Measurements from ENCODE around the gene SAMD5. TPM values are rescaled to one million over a fixed set of nuclear protein-coding genes. Genes with fewer than 3 reads are reported as not detected.

Gene SAMD5
- total RNA-seq, 1 experiment from 2014 or later = 0.04 TPM

DNA sequence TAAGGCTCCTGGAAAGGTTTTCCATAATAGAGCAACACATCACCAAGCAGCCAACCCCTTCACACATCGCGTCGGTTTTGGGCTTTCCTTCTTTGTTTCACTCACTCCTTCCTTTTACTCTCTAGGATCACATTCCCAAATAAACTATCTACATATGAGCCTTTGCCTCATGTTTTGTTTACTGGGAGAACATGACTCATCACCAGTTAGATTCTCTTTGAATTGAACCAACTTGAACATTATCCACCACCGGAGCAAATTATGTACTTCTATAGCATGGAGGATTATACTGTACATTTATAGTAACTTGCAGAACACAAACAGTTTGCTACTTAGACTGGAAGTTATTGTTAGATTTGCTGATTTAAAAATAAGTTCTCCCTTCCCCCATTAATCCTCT is 41.0 kb downstream of the SAMD5 start:
- H3K4me1 Mint-ChIP-seq = peaks cover 11% of the 10 kb centered on the region in 2 experiments
- Histone ChIP-seq H3K27me3 (ENCODE audit: insufficient read depth, low read length) (no peaks in the 10 kb centered on the region), H2BK20ac (ENCODE audit: low read depth, low read length, poor library complexity, severe bottlenecking) (no peak overlapping the region), H2BK12ac (ENCODE audit: insufficient read length, low read depth, low read length) (no peak overlapping the region), H3K79me1 (ENCODE audit: insufficient read depth, low read depth, low read length, poor library complexity, severe bottlenecking) (no peaks in the 10 kb centered on the region), H3K56ac (ENCODE audit: insufficient read length, low read depth, low read length) (no peak overlapping the region), H3K4me1 (ENCODE audit: insufficient read depth, low read length) (no peaks in the 10 kb centered on the region; the same call in 1 of the 2 replicates), H3K23ac (ENCODE audit: insufficient read length, low read depth, low read length) (no peak overlapping the region), H3K14ac (ENCODE audit: insufficient read depth, low read length) (no peak overlapping the region), H4K5ac (ENCODE audit: insufficient read length, low read depth, low read length) (no peak overlapping the region), H3K4me2 (ENCODE audit: insufficient read depth, insufficient read length, low read length) (no peak overlapping the region), H4K8ac (replicated peaks; ENCODE audit: insufficient read length, low read depth, low read length) (no peak overlapping the region), H2AFZ (ENCODE audit: low read length) (no peak overlapping the region), H4K20me1 (ENCODE audit: control insufficient read depth, insufficient read depth, insufficient read length) (no peaks in the 10 kb centered on the region), H3K23me2 (ENCODE audit: insufficient read length, low read depth, low read length, poor library complexity, severe bottlenecking) (no peaks in the 10 kb centered on the region), H4K91ac (ENCODE audit: insufficient read length, low read depth, low read length) (no peak overlapping the region), H3T11ph (ENCODE audit: low read length) (no peak overlapping the region), H3K27ac (ENCODE audit: insufficient read length, low read depth, low read length) (no peak overlapping the region), H3K9me3 (ENCODE audit: control insufficient read depth, low read depth, low read length) (no peaks in the 10 kb centered on the region), H3K79me2 (ENCODE audit: insufficient read depth, low read length) (no peaks in the 10 kb centered on the region), H3K9ac (ENCODE audit: extremely low read depth, insufficient read length, low read length) (no peak overlapping the region), H3K18ac (ENCODE audit: insufficient read length, low read depth, low read length) (no peak overlapping the region), H2BK5ac (ENCODE audit: insufficient read length, low read length) (no peak overlapping the region), H2BK120ac (ENCODE audit: low read depth, low read length, poor library complexity, severe bottlenecking) (no peak overlapping the region), H2AK5ac (ENCODE audit: insufficient read length, low read length) (no peak overlapping the region), H2BK15ac (ENCODE audit: low read depth, low read length) (no peak overlapping the region), H3K4ac (ENCODE audit: low read depth, low read length) (no peak overlapping the region)
- no peak for DNase-seq
- no peak overlapping the region for H3K27ac Mint-ChIP-seq
- no peaks in the 10 kb centered on the region for H3K9me3 Mint-ChIP-seq
- no peak overlapping the region for H3K4me3 Mint-ChIP-seq
- TF ChIP-seq, protein P1, sequence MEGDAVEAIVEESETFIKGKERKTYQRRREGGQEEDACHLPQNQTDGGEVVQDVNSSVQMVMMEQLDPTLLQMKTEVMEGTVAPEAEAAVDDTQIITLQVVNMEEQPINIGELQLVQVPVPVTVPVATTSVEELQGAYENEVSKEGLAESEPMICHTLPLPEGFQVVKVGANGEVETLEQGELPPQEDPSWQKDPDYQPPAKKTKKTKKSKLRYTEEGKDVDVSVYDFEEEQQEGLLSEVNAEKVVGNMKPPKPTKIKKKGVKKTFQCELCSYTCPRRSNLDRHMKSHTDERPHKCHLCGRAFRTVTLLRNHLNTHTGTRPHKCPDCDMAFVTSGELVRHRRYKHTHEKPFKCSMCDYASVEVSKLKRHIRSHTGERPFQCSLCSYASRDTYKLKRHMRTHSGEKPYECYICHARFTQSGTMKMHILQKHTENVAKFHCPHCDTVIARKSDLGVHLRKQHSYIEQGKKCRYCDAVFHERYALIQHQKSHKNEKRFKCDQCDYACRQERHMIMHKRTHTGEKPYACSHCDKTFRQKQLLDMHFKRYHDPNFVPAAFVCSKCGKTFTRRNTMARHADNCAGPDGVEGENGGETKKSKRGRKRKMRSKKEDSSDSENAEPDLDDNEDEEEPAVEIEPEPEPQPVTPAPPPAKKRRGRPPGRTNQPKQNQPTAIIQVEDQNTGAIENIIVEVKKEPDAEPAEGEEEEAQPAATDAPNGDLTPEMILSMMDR (conservative IDR thresholded peaks at IDR 0.05) = no peak
- H3K27me3 Mint-ChIP-seq (ENCODE audit: low read depth) = no peaks in the 10 kb centered on the region; the same call in 1 of the 2 replicates
- H3K36me3 Mint-ChIP-seq (ENCODE audit: insufficient read depth in 1 of 3, low read depth in 3 of 3) = no peaks in the 10 kb centered on the region
- no CpG with 5 or more reads among the region's 4 CpGs for WGBS (ENCODE audit: extremely low coverage, insufficient read length, low lambda C conversion rate)
